ENCODE results near the gene ACAA1. TPM values are rescaled to one million over a fixed set of nuclear protein-coding genes. Genes with fewer than 3 reads are reported as not detected.
"Not testable (repeated sequence)": the region's sequence is repeated elsewhere in the genome, so short reads cannot be mapped to it uniquely, and the experiment has no call there.

The ACAA1 gene
- total RNA-seq, 2 donors from 2014 or later = 50.9 to 74.0 TPM

DNA sequence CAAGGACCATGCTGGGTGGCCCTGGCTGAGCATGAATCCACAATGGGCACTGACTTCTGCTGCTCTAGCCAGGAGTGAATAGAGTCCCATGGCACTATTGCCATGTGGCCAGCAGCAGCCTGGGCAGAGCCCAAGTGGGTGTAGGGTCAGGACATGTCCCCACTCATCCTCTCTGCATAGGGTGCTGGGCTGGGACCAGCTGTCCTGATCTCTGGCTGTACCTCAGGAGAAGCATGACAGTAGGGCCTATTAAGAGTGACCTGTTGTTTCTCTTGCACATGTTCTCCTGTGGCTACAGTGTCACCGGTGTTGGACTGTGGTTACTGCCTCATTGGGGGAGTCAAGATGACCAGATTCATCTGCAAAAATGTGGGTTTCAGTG lies 51.0 kb downstream of the ACAA1 start:
- H3K4me1 ChIP-seq = no peaks in the 10 kb centered on the region
- no peaks in the 10 kb centered on the region for H3K27me3 ChIP-seq
- H3K4me3 ChIP-seq = no peak overlapping the region
- H3K36me3 ChIP-seq = no peaks in the 10 kb centered on the region
- H3K27ac ChIP-seq = no peak overlapping the region
- no peak for DNase-seq (ENCODE audit: low spot score)
- peaks cover 0 to 4% of the 10 kb centered on the region in 2 donors for H3K9me3 ChIP-seq
- TF ChIP-seq, protein P1, sequence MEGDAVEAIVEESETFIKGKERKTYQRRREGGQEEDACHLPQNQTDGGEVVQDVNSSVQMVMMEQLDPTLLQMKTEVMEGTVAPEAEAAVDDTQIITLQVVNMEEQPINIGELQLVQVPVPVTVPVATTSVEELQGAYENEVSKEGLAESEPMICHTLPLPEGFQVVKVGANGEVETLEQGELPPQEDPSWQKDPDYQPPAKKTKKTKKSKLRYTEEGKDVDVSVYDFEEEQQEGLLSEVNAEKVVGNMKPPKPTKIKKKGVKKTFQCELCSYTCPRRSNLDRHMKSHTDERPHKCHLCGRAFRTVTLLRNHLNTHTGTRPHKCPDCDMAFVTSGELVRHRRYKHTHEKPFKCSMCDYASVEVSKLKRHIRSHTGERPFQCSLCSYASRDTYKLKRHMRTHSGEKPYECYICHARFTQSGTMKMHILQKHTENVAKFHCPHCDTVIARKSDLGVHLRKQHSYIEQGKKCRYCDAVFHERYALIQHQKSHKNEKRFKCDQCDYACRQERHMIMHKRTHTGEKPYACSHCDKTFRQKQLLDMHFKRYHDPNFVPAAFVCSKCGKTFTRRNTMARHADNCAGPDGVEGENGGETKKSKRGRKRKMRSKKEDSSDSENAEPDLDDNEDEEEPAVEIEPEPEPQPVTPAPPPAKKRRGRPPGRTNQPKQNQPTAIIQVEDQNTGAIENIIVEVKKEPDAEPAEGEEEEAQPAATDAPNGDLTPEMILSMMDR (IDR thresholded peaks at IDR 0.05) = no peak

DNA sequence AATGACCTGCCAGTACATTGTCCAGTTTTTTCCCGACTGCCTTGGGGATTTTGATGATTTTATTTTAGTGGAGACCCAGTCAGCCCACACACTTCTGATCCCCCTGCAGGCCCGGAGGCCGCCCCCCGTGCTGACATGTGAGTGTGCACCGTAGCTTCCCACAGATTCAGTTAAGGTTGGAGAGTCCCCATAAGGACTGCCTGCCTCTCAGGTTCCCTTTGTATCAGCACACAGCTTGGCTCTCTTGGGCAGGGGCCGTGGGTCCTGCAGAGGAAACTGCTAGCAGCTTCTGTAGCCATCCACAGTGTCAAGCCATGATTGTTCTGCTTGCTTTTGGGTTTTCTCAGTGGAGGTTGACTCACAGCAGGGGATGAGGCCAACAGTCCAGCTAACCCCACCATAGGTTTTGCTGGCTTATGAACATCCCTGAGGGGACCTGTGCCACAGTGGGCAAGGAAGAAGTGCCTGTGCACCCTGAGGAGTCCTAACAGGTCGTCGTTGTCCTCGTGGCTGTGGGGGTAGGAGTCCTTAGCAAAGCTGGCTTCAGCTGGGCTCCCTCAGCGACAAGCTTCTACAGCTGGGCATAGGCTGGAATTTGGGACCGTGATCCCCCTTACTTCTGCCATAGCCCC lies 51.5 kb downstream of the ACAA1 start:
- TF ChIP-seq, protein P1 (IDR thresholded peaks at IDR 0.05) = no peak
- Histone ChIP-seq H3K4me1 (no peaks in the 10 kb centered on the region), H3K9me3 (peaks cover 0 to 4% of the 10 kb centered on the region in 2 donors), H3K27me3 (no peaks in the 10 kb centered on the region), H3K4me3 (no peak overlapping the region), H3K36me3 (no peaks in the 10 kb centered on the region), H3K27ac (no peak overlapping the region)
- DNase-seq (ENCODE audit: low spot score) = no peak

DNA sequence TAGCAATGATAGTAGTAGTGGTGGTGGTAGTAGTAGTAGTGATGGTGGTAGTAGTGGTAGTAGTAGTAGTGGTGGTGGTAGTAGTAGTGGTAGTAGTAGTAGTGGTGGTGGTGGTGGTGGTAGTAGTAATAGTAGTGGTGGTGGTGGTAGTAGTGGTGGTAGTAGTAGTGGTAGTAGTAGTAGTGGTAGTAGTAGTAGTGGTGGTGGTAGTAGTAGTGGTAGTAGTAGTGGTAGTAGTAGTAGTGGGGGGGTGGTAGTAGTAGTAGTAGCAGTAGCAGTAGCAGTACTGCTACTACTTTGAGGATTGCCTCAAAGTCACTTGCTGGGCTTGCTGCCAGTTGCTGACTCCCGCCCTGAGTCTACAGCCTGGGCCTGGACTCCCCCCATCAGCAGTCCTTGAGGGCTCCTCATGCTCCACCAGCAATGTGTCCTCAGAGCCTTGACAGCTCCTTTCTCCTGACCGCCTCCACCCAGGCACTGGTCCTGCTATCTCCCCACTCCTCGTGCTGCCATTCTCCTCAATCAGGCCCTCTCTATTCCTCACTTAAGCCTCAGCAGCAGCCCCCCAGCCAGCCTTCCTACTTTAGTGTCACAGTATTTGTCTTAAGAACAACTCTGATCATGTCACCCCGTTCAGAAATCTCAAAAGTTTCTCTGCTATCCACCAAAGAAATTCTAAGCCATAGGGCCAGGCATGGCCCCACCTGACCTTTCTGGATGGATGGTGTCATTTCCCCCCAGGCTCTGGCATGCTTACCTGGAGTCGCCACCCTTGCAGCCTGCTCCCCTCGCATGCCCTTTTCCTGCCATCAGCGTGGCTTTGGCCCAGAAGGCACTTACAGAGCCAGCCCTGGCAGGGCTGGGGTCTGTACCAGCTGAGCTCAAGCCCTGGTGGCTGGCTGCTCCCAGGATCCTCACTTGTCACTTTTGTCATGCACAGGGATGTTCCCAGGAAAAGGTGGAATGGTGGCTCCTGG lies 52.3 kb downstream of the ACAA1 start:
- no peak for DNase-seq (ENCODE audit: low spot score)
- Histone ChIP-seq H3K4me1 (no peaks in the 10 kb centered on the region), H3K27me3 (no peaks in the 10 kb centered on the region), H3K27ac (no peak overlapping the region), H3K9me3 (peaks cover 0 to 4% of the 10 kb centered on the region in 2 donors), H3K4me3 (no peak overlapping the region), H3K36me3 (no peaks in the 10 kb centered on the region)
- TF ChIP-seq, protein P1 (IDR thresholded peaks at IDR 0.05) = no peak

DNA sequence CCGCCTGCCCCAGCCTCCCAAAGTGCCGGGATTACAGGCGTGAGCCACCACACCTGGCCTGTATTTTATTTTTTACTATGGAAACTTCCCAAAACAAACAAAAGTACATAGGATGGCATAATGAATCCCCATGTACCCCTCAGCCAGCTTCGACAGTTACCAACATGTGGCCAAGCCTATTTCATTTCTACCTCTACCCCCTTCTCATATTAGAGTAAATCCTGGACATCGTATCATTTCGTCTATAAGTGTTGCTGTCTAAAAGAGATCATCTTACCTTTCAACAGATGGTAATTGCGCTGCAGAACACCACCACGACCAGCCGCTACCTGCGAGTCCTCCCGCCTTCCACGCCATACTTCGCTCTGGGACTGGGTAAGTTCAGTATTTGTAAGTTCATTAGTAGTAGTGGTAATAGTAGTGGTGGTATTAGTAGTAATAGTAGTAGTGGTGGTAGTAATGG lies 53.0 kb downstream of the ACAA1 start:
- Histone ChIP-seq H3K4me3 (no peak overlapping the region), H3K9me3 (peaks cover 0 to 4% of the 10 kb centered on the region in 2 donors), H3K36me3 (no peaks in the 10 kb centered on the region), H3K4me1 (no peaks in the 10 kb centered on the region), H3K27me3 (no peaks in the 10 kb centered on the region), H3K27ac (no peak overlapping the region)
- no peak for DNase-seq (ENCODE audit: low spot score)
- TF ChIP-seq, protein P1 (IDR thresholded peaks at IDR 0.05) = no peak

DNA sequence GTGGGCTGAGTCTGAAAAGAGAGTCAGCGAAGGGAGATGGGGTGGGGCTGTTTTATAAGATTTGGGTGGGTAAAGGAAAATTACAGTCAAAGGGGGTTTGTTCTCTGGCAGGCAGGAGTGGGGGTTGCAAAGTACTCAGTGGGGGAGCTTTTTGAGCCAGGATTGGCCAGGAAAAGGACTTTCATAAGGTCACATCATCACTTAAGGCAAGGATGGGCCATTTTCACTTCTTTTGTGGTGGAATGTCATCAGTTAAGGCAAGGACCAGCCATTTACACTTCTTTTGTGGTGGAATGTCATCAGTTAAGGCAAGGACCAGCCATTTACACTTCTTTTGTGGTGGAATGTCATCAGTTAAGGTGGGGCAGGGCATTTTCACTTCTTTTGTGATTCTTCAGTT lies 53.7 kb downstream of the ACAA1 start:
- H3K36me3 ChIP-seq; H3K27me3 ChIP-seq; H3K9me3 ChIP-seq; DNase-seq (ENCODE audit: low spot score); H3K4me1 ChIP-seq; H3K27ac ChIP-seq; H3K4me3 ChIP-seq: not testable (repeated sequence)

DNA sequence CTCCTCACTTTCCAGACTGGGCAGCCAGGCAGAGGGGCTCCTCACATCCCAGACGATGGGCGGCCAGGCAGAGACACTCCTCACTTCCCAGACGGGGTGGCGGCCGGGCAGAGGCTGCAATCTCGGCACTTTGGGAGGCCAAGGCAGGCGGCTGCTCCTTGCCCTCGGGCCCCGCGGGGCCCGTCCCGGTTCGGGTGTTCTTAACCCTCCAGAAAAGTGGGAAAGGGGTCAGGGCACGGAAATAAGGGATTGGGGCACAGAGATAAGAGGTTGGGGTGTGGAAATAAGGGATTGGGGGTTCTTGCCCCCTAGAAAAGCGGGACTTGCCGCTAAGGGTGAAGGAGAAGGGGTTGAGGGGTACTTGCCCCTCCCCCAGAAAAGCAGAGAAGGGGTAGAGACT lies 54.6 kb downstream of the ACAA1 start:
- not testable (repeated sequence) for H3K4me3 ChIP-seq; H3K4me1 ChIP-seq; DNase-seq (ENCODE audit: low spot score); H3K27me3 ChIP-seq; H3K36me3 ChIP-seq; H3K9me3 ChIP-seq; H3K27ac ChIP-seq

DNA sequence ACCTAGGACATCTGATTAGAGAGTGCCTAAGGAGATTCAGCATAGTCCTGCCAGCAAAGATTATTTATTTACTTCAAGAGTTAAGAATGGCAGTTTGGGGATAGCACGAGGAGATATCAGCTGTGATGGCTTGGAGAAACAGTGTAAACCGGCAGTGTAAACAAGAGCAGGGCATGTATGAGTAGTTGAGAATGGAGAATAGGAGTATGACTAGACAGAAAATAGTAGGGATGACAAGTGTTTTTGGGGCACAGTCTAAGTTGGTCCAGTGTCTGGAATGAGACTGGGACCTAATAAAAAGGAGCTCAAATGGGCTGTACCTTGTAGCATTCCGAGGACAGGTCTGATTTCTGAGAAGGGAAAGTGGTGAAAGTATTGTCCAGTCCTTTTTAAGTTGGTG lies 59.9 kb downstream of the ACAA1 start:
- H3K4me1 ChIP-seq; DNase-seq (ENCODE audit: low spot score); H3K27ac ChIP-seq; H3K27me3 ChIP-seq; H3K36me3 ChIP-seq; H3K9me3 ChIP-seq; H3K4me3 ChIP-seq: not testable (repeated sequence)

All from right atrium auricular region (tissue), 2 donors.